HG03108 (cell line): ENCODE results near the gene ANKRD49.

ENCODE experiments used
- ATAC-seq: cut with Tn5 transposase; IDR thresholded peaks from one replicate; pipeline ENCODE4 v1.9.1; 2021; ENCODE audit warnings: moderate library complexity; ENCODE audit not compliant: unreplicated experiment

The ANKRD49 gene

GRCh38 chr11:94493281-94494125, at the start of gene ANKRD49, which contains the start of gene MRE11:
ANKRD49 (plus strand) TSS chr11:94493984; CDS start chr11:94496694, 2,710 bp downstream.
MRE11 (minus strand) TSS chr11:94493844; CDS start chr11:94492801, 1,043 bp downstream.
- peak; percentile 100 for ATAC-seq

DNA sequence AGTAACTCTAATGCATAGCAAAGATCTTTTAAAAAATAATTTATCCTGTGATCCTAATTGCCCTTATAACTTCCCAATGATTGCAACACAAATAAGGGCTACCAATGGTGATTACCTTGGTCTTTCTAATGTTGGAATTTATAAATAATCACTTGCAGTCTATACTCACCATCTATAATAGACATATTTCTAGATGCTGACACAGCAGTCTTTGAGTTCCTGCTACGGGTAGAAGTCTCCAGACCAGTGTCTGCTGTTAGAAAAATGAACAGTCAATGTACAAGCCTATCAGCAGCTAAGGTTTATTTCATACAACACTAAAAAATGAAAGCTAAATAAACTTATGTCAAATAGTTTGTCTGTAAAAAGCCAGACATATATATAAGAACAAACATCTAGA, 48.1 kb upstream of the ANKRD49 start:
- no peak for ATAC-seq

DNA sequence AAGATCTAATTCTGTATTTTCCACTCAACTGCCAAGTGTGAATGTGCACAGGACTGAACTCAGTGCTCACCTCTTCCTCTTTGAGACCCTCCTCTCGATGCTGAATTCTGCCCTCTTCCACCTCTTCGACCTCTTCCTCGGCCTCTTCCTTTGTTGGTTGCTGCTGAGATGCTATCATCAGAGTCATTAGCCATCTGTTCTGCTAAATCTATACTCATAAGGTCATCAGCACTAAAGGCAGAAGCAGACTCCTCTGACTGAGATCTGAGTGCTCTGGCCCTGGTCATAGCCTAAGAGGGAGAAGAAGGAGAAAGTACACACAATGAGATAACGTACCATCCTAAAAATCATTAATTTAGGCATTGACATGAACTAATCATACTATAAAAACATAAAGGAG, 46.6 kb upstream of the ANKRD49 start:
- ATAC-seq = no peak

DNA sequence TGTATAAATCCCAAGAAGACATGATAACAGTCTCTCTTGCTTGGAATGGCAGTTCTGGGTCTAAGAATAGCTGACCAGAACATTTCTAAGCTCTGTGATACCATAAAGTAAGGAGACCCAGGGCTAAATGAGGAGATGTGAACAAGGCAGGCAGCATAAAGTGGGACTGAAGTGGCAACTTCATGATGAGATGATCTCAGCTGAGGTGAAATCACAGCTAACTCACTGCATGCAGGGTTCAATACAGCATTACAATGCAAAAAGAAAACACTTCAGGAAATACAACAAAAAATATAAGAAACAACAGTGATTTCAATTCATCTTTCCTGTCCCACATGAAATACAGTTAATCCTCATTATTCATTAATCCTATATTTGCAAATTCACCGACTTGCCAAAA, 44.8 kb upstream of the ANKRD49 start:
- no peak for ATAC-seq

DNA sequence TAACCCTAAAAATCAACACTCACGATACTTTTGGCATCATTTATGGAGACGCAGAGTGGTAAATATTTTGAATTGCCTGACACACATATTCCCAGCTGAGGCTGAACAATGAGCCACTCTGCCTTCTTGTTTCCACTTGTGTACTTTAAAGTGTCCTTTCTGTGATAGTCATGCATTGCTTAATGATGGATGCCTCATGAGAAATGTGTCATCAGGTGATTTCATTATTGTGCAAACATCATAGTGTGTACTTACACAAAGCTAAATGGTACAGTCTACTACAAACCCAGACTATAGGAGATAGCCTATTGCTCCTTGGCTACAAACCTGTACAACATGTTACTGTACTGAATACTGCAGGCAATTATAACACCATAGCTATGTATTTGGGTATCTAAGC, 44.3 kb upstream of the ANKRD49 start:
- no peak for ATAC-seq

DNA sequence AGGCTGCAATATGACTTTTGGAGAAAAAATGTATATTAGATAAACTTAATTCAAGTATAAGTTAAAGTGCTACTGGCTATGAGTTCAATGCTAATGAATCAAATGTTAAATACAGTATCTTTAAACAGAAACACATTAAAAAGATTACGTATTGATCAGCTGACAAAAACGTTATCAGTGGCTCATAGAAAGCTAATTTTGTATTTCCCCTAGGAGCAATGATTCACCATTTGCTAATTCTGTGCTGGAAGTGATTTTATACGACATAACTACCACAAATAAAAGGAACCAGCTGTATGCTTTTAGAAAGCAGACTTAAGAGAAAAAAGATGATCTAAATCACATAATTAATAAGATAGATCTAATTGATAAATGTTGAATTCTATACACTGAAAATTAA, 43.7 kb upstream of the ANKRD49 start:
- no peak for ATAC-seq

DNA sequence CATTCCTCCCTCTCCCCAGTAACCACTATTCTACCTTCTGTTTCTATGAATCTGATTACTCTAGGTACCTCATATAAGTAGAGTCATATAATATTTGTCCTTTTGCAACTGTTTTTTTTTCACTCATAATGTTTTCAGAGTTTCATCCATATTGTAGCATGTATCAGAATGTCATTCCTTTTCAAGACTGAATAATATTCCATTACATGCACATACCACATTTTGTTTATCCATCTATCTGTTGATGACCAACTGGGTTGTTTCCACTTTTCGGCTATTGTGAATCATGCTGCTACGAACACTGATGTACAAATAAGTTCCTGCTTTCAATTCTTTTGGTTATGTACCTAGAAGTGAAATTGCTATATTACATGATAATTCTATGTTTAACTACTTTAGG, 40.8 kb upstream of the ANKRD49 start:
- no peak for ATAC-seq

DNA sequence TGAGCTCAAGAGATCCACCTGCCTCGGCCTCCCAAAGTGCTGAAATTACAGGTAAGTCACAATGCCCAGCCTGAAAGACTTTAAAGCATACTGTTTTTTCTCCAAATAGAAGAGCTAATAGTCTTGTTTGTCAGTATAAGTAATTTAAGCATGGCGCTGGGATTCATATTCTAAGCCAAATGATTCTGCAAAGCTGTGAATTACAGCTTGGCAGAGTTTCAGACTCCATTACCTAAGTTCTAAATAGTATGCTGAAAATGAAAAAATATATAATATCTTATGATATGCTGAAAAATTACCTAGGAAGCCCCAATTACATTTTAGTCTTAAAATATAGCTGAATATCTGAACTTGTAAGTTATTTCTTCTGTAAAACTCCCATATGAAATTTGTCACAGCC, 39.5 kb upstream of the ANKRD49 start:
- ATAC-seq = no peak

DNA sequence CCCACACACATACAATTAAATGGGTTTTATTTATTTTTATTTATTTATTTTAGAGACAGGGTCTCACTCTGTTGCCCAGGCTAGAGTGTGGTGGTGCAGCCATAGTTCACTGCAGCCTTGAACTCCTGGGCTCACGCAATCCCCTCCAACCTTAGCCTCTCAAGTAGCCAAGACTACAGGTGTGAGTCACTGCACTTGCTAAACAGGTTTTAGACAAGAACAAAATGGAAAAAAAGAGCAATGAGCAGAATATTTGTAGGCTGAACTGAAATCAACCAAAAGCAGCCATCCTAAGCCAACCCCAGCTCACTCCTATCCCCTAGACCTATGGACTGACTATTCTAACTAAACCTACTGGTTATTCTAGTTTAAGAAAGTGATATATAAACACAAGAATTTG, 37.9 kb upstream of the ANKRD49 start:
- no peak for ATAC-seq

DNA sequence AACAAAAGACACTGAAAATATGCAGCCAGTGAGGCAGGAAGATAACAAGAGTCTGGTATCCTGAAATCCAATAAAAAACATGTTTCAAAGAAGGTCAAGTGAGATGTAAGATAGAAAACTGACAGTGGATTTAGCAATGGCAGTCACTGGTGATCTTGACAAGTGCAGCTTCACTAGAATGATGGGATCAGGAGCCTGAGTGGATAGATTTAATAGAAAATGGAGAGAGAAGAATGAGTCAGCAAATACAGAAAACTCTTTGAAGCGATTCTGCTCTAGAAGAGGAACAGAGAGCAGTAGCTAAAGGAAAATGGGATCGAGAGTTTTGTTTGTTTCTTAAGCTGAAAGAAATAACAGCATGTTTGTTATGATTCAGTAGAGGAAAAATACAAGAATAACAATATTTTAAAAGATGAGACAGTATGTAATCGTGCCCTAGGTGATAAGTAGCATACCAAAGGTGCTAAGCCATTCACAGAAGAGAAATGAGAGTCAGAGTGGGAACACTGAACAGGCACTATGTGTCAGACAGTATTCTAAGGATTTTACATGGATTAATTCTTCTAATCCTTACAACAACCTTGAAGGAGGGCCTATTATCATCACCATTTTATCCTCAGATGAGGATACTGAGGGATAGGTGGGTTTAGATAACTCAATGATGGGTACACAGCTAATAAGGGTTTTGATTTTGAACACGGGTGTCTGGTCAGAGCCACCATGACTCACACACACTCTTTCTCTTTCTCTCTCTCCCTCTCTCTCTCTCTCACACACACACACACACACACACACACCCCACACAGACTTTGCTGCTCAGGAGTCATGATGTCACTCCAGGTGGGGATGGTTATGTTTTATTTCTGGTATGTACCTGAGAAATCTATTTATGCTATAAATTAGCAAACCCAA, 36.4 kb upstream of the ANKRD49 start:
- no peak for ATAC-seq

DNA sequence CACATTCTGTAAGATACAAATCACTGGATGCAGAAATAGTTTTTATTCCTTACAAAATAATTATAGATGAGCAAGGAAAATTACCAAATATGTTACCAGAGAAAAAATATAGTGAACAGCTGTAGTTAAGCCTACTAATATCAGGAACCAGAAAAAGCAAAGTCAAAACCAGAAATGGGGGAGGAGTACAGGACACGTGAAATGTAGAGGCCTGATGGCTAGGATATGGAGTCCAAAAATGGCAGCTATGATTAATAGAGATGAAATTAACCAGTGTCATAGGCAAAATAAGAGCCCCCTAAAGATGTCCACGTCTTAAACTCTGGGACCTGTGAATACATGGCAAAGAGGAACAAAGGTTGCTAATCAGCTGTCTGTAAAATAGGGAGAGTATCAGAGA, 34.2 kb upstream of the ANKRD49 start:
- ATAC-seq = no peak

- peak; percentile 79 for ATAC-seq
Measured at GRCh38 chr11:94469416-94469815, 24.4 kb upstream of the ANKRD49 start.

- ATAC-seq = peak; percentile 81
Measured at GRCh38 chr11:94472916-94473799, 20.6 kb upstream of the ANKRD49 start.

GRCh38 chr11:94477624-94478023, 16.2 kb upstream of the ANKRD49 start:
- no peak for ATAC-seq

DNA sequence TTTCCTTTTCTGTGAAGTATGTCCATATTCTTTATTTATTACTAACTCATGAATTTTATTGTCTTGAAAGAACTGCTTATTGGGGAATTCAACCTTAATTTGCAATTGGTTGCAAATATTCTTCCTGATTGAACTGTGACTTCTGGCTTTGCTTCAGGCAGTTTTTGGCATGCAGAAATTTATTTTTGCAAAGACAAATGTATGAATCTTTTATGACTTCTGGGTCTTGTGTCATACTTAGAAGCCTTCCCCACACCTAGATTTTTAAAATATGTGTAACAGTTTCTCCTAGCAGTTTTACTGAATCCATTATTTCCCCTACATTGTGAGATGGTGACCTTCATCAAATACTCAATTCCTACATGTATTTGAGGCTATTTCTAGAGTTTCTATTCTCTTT, 12.4 kb upstream of the ANKRD49 start:
- no peak for ATAC-seq

- no peak for ATAC-seq
Measured at GRCh38 chr11:94486068-94486467, 7.7 kb upstream of the ANKRD49 start.

- peak; percentile 45 for ATAC-seq
Measured at GRCh38 chr11:94494126-94494680, 419 bp downstream of the ANKRD49 start.

DNA sequence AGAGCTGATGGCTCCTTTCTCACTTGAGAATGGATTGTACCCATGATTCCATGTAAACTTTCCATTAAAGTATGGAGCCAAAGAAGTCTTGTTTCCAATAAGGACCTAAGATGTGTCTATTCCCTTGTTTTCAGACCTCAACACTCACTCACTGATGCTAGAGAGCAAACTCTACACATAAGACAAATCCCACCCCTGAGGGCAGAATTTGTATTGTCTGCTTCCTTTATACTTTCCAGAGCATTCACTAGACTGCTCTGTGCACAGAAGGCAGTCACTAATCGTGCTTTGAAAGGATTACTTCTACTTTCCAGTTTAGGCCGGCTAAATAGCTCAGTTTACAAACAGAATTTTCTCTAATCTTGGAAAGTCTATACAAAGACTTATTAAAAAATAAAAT, 6.4 kb downstream of the ANKRD49 start:
- ATAC-seq = no peak

DNA sequence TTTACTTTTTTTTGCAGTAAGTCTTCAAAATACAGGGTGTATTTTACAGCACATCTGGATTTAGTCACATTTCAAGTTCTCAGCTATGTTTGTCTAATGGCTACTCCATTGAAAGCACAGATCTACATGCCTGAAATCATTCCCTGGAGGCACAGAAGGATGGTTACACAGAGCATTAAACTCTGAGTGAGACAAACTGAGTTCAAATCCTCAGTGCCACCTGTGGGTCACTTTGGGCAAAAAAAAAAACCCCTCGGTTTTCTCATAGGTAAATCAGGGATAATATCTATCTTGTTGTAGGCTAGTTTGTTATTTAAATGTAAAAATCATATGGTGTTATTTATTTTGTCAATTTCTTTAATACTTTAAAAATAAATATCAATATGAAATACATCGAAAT, 7.7 kb downstream of the ANKRD49 start:
- ATAC-seq = no peak

DNA sequence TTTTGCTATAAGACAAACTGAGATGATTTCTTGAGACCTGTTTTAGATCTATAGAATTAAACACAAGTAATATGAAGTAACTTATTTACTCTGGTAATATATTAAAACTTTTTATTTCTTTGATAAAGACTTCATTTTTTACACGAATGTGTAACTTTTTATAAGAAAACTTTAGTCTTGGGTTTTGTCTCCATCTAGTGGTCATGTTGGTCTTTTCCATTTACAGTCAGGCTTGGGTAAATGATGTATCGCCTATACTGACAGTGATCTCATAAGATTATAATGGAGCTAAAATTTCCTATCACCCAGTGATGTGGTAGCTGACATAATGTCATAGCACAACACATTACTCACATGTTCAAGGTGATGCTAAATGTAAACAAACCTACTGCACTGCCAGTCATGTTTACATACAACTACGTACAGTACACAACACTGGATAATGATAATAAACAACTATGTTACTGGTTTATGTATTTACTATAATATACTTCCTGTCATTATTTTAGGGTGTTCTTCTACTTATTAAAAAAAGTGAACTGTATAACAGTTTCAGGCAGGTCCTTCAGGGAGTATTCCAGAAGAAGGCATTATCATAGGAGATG, 11.0 kb downstream of the ANKRD49 start:
- no peak for ATAC-seq
